Cerebellar nuclear complex (tissue), 1 donor: ENCODE results near the gene CLEC11A.

Source experiments
- DNase-seq, 2 experiments: peaks; one replicate each; lab custom pipeline; 2025; lab: John Stamatoyannopoulos, UW

Gene CLEC11A, protein sequence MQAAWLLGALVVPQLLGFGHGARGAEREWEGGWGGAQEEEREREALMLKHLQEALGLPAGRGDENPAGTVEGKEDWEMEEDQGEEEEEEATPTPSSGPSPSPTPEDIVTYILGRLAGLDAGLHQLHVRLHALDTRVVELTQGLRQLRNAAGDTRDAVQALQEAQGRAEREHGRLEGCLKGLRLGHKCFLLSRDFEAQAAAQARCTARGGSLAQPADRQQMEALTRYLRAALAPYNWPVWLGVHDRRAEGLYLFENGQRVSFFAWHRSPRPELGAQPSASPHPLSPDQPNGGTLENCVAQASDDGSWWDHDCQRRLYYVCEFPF

DNA sequence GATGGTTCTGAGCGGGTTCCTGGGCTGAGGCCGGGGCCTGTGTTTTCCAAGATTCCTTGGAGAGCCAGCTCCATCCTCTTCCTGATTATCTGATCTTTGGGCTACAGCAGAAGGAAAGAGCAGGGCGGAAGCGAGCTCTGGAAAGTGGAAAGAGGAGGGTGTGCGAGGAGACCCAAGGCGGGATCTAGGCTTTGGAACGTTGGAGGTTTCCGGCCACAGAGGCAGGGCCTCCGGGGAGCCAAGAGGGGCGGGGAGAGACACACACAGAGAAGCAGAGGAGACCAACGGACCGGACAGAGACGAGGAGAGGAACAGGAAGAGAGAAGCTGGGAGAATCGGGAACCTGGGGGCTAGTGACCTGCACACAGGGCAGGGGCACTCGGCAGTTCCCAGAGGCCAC lies at the start of gene CLEC11A:
CLEC11A (plus strand) TSS at position 296 of the 400 bp plus-strand sequence. CDS start 162 bp downstream, outside the sequence.
- DNase-seq, result no peak

- DNase-seq, result no peak
These were observed 46.5 kb upstream of the CLEC11A start for GRCh38 chr19:50676625-50677197.

DNA sequence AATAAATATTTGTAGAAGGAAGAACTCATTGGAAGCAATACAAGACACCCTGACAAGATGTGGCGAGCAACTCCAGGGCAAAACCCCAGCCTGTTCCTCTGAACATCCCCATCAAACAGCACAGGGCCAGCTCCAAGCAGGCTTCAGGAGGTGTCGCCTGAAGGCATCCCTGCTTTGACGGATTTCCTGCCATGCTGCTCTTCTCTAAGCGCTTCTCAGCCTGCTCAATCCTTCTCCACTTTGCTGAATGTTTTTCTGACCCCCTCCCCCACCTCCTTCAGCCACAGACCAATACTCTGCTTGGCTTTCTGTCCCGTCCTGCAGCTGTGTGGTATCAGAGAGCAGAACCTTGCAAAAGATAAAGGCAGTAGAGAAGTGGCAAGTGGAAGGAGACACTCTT lies 45.5 kb upstream of the CLEC11A start:
- no peak for DNase-seq

GRCh38 chr19:50678323-50678722 lies 44.8 kb upstream of the CLEC11A start:
- no peak for DNase-seq

DNA sequence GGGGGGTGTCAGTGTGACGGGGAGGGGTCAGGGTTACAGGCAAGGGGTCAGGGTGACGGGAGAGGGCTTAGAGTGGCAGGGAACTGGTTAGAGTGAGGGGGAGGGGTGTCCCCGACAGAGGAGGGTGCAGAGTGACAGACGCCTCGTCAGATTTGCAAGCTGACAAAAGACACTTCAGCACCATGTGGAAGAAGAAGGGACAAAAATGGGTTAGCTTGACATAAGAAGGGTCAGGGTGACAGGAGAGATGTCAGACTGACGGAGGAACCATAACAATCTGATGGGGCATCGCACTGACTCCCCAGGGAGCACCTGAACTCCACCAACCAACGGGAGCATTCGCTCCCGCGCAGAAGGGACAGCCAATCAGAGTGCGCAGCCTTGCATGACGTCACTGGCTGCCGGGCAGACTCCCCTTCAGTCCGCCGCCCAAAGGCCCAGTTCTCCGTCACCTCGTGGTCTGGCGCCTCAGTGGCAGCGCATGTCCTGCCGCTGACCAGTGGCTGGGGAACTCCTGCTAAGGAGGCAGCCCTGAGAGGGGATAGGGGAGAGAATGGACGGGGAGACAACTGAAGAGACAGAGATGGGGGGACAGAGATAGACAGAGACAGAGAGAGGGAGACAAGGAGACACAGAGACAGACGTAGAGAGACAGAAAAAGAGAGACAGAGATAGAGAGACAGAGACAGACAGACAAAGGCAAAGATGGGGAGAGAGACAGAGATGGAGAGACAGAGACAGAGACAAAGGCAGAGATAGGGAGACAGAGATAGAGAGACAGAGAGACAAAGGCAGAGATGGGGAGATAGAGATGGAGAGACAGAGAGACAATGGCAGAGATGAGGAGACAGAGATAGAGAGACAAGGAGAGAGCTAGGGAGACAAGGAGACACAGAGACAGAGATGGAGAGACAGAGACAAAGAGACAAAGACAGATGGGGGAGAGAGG lies 43.7 kb upstream of the CLEC11A start:
- peak in 1 of 2 experiments; percentile 81 for DNase-seq

DNA sequence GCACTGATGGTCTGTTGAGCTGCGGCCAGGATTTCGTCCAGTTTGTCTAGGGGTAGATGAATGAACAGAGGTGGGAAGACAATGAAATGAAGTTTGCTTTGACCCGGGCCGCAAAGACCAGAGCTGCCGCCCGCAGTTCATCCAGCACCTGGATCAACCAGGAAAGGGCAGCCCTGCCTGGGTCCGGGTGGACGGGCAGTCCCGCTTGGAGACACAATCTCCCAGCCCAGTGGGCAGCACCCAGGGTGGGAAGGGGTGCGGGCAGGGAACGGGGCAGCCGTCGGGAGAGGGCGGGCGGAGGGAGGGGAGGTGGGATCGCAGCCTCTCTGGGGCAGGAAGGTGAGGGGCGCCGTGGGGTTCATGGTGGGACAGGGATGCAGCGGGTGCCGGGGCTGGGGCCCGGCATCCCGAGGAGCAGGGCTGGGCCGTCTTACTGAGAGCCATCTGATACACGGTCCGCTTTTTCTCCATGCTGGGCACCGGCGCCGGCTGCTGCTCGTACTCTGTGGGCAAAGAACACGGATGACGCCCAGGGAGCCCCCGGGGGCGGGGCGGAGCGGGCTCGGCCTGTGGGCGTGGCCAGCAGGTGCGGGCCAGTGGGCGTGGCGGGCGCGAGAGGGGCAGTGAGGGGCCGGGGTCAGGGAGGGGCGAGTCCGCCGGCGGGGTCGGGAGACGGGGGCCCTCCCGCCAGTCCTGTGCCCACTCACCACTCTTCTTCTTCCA lies 36.7 kb upstream of the CLEC11A start:
- no peak for DNase-seq

DNA sequence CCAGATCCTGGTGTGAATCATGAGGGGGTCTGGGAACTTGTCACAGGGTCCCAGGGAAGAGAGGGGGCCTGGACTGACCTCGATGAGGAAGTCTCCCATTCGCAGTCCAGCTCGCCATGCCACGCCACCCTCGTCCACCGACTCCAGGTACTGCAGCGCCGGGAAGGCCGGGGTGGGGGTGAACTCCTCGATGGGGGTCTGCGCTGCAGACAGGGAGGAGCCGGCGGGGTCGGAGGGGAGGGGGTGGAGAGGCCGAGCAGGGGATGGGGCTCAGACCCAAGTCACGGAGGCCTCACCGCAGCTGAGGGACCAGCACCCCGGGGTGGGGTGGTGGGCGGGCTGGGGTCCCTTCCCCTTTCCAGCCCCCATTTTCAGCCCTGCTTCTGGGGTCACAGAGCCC lies 34.4 kb upstream of the CLEC11A start:
- DNase-seq, result no peak

DNA sequence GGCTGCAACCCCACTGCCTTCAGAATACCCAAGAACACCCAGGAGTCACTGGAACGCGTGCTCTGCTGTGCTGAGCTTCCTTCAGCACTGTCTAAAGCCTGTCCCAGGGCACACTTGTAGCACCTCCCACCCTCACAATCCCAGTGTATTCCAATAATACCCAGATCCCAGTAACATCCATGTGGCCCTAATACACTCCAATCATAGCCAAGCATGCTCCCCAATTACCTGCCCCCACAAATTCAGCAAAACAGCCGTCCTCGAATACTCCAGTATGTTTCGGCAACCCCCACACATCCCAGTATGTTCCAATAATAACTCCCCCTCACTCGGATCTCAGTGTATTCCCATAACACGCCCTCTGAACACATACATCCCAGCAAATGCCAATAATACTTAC lies 32.7 kb upstream of the CLEC11A start:
- DNase-seq, result no peak

DNA sequence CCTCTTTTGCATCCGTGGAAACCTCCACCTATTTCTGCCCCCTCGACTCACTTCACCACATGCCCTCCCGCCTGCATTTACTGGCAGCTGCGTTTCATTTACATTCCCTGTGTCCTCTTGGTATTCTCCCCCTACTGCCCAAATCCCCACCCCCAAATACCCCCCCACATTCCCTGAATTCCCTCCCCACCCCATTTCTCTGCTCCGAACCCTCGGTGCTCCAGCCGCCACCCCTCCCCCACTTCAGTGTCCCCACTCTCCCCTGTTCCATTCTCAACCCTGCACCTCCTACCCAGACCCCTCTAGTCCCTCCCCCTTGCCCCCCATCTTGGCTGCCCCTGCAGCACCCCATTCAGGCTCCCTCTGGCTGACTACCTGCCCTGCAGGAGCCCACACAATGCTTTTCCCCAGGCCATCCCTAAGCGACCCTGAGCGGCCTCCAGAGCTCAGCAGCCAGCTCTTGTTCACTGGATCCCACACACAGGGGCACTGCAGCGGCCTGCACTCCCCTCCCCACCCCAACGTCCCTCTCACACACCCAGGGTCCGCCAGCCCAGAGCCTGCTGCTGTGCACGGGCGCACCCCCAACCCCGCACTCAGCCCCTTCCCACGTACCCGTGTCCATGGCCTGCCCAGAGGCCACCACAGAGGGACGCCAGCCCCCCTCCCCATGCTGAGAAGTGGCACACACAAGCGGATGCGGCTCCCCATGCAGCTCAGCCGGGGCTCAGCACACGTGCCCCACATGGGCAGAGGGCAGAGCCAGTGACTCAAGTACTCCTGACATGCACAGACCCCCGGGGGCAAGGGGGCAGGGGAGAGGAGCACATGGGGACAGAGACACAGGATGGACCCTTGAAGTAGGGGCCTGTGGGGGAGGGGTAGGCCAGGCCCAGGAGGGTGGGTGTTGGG lies 29.8 kb upstream of the CLEC11A start:
- DNase-seq, result no peak

DNA sequence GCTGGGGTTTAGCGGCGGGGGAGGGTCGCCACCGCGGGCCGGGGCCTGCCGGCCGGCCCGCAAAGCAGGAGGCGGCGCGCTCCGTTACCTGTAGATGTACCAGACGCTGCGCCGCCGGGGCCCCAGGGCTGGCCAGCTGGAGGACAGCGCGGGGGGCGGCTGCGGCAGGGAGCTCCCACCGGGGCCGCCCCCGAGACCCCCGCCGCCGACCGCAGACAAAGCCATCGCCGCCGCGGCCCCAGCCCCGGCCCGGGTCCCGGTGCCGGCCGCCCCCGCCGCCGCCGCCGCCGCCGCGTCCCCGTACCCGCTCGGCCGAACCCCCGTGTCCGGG lies 28.4 kb upstream of the CLEC11A start:
- no peak for DNase-seq

- DNase-seq, result peak in 1 of 2 experiments; percentile 24
These were observed 27.7 kb upstream of the CLEC11A start for GRCh38 chr19:50695251-50696093.

DNA sequence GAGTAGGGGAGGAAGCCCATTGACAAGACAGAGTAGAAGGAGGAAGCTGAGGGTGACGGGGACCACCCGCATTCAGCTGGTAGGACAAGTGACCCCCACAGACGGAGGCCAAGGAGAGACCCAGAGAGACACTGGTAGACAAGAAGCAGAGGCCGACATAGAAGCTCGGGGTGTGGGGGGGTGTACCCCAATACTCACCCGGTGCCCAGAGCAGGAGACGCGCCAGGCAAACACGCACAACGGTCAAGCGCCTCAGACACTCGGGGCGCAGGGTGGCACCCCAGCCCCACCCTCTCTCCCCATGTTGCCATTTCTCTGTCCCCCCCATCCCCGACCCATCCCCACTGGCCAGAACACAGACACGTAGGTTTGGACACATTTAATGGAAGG lies 27.1 kb upstream of the CLEC11A start:
- no peak for DNase-seq

- DNase-seq, result no peak
These were observed 25.6 kb upstream of the CLEC11A start for GRCh38 chr19:50697414-50698124.

GRCh38 chr19:50701367-50701985 lies 21.7 kb upstream of the CLEC11A start:
- DNase-seq, result no peak

GRCh38 chr19:50702158-50702870 lies 20.9 kb upstream of the CLEC11A start:
- no peak for DNase-seq

DNA sequence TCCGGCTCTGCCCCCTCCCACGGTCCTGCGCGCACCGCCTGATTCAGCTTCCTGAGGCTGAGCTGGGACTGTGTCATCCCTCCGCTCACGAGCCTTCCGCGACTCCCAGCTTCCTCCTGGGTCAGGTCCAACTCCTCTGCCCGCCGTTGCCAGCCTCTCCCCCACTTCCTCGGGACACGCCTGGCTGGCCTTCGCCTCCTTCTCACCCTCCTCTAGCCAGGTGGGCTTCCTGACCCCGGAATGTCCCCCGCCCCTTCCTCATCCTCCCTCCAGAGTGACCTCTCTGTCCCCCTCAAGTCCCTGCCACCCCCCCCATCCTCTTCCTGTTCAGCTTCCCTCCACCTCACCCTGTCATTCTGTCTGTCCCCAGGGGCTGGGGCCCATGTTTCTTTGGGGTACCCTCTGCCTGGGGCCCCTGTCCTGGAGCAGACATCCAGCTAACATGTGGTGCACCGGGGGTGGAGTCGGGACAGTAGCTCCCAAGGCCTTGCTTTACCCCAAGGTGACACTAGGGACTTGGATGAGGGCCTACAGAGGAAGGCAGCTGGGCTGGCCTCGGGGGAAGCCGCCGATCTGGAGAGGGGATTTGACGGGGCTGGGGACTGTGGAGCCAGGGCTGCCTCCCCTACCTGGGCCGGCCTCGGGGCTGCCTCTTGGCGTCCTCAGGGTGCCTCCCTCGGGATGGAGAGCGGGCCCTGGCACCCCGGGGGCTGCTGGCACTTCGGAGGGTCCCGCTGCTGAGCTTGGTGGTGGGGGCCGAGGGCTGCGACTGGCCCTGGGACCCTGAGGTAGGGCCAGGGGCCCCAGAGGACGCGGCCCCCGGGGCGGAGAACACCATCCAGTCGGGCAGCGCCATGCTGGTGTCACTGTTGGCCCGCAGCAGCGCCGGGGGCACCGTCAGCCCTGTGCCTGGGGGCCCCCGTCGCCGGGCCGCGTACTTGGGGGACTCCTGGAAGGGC lies 20.0 kb upstream of the CLEC11A start:
- no peak for DNase-seq
